Measurements from ENCODE around the gene MUC13. TPM values are rescaled to one million over a fixed set of nuclear protein-coding genes. Genes with fewer than 3 reads are reported as not detected.

The MUC13 gene
- polyA plus RNA-seq, 1 donor from 2014 or later, result not detected

GRCh38 chr3:124895756-124896155 lies 38.8 kb downstream of the MUC13 start:
- no peak overlapping the region for H3K27ac ChIP-seq (ENCODE audit: low read length)

DNA sequence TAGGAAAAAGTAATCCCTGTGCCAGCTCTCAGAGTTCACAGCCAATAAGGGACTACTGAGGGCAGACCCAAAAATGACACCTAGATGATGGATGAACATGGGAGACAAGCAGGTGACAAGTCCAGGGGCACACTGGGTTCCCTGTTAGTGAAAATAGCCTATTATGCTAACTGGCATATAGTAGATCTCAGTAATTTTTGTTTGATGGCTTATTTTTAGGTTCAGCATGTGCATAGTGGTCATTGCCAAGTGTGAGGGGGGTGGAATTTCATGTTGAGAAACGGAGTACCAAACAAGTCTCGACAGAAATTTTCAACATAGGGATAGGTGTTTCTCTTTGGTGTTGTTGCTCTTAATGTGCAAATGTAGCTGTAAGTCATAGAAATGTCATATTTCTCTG lies 41.0 kb downstream of the MUC13 start:
- H4K20me1 ChIP-seq (ENCODE audit: insufficient read depth), result no peaks in the 10 kb centered on the region
- no peaks in the 10 kb centered on the region for H3K79me2 ChIP-seq (replicated peaks; ENCODE audit: insufficient read depth, low read length)
- H3K27me3 ChIP-seq (ENCODE audit: insufficient read depth, low read depth, low read length), result peaks cover 5% of the 10 kb centered on the region
- H3F3A ChIP-seq (ENCODE audit: insufficient read depth, low read length, poor library complexity, severe bottlenecking), result no peaks in the 10 kb centered on the region
- no peak overlapping the region for H3K4me2 ChIP-seq (ENCODE audit: low read length)
- H3K9ac ChIP-seq (ENCODE audit: low read length), result no peak overlapping the region
- H2AFZ ChIP-seq (ENCODE audit: low read depth, low read length), result no peak overlapping the region
- H3K4me3 ChIP-seq (ENCODE audit: low read length), result no peak overlapping the region
- H3K9me3 ChIP-seq (ENCODE audit: low read length), result no peaks in the 10 kb centered on the region
- H3K27ac ChIP-seq (ENCODE audit: low read length), result no peak overlapping the region
- H3K9me2 ChIP-seq (ENCODE audit: insufficient read depth, low read length), result no peaks in the 10 kb centered on the region
- no peaks in the 10 kb centered on the region for H3K36me3 ChIP-seq (ENCODE audit: insufficient read depth, low read length)
- TF ChIP-seq REST (IDR thresholded peaks at IDR 0.05; ENCODE audit: borderline replicate concordance) (no peak), POLR2AphosphoS5 (IDR thresholded peaks at IDR 0.05) (no peak), EP300 (conservative IDR thresholded peaks at IDR 0.05; ENCODE audit: poor library complexity, severe bottlenecking) (no peak), SMC3 (conservative IDR thresholded peaks at IDR 0.05; ENCODE audit: poor library complexity) (no peak), MXI1 (conservative IDR thresholded peaks at IDR 0.05; ENCODE audit: poor library complexity, severe bottlenecking) (no peak), RAD21 (conservative IDR thresholded peaks at IDR 0.05) (no peak), EZH2 (IDR thresholded peaks at IDR 0.05; ENCODE audit: borderline replicate concordance, insufficient read depth, low read length, poor library complexity, severe bottlenecking) (no peak)
- TF ChIP-seq, protein P1, sequence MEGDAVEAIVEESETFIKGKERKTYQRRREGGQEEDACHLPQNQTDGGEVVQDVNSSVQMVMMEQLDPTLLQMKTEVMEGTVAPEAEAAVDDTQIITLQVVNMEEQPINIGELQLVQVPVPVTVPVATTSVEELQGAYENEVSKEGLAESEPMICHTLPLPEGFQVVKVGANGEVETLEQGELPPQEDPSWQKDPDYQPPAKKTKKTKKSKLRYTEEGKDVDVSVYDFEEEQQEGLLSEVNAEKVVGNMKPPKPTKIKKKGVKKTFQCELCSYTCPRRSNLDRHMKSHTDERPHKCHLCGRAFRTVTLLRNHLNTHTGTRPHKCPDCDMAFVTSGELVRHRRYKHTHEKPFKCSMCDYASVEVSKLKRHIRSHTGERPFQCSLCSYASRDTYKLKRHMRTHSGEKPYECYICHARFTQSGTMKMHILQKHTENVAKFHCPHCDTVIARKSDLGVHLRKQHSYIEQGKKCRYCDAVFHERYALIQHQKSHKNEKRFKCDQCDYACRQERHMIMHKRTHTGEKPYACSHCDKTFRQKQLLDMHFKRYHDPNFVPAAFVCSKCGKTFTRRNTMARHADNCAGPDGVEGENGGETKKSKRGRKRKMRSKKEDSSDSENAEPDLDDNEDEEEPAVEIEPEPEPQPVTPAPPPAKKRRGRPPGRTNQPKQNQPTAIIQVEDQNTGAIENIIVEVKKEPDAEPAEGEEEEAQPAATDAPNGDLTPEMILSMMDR (IDR thresholded peaks at IDR 0.05; ENCODE audit: poor library complexity, severe bottlenecking), result no peak

More at GRCh38 chr3:124895756-124896155, 38.8 kb downstream of the MUC13 start:
- H3K4me2 ChIP-seq (ENCODE audit: low read length), result no peak overlapping the region
- no peaks in the 10 kb centered on the region for H3K79me2 ChIP-seq (replicated peaks; ENCODE audit: insufficient read depth, low read length)
- TF ChIP-seq SMC3 (conservative IDR thresholded peaks at IDR 0.05; ENCODE audit: poor library complexity) (no peak), TAF1 (IDR thresholded peaks at IDR 0.05; ENCODE audit: low read depth) (no peak), REST (IDR thresholded peaks at IDR 0.05; ENCODE audit: borderline replicate concordance) (no peak), MXI1 (conservative IDR thresholded peaks at IDR 0.05; ENCODE audit: poor library complexity, severe bottlenecking) (no peak), EZH2 (IDR thresholded peaks at IDR 0.05; ENCODE audit: borderline replicate concordance, insufficient read depth, low read length, poor library complexity, severe bottlenecking) (no peak), RAD21 (conservative IDR thresholded peaks at IDR 0.05) (no peak), EP300 (conservative IDR thresholded peaks at IDR 0.05; ENCODE audit: poor library complexity, severe bottlenecking) (no peak), POLR2AphosphoS5 (IDR thresholded peaks at IDR 0.05) (no peak)
- TF ChIP-seq, protein P1 (IDR thresholded peaks at IDR 0.05; ENCODE audit: poor library complexity, severe bottlenecking), result no peak
- no peak overlapping the region for H3K4me3 ChIP-seq (ENCODE audit: low read length)
- no peaks in the 10 kb centered on the region for H3K9me2 ChIP-seq (ENCODE audit: insufficient read depth, low read length)
- H3K9ac ChIP-seq (ENCODE audit: low read length), result no peak overlapping the region
- H3K36me3 ChIP-seq (ENCODE audit: insufficient read depth, low read length), result no peaks in the 10 kb centered on the region
- H2AFZ ChIP-seq (ENCODE audit: low read depth, low read length), result no peak overlapping the region
- no peaks in the 10 kb centered on the region for H3K27me3 ChIP-seq (ENCODE audit: insufficient read depth, low read depth, low read length)
- H4K20me1 ChIP-seq (ENCODE audit: insufficient read depth), result no peaks in the 10 kb centered on the region
- H3F3A ChIP-seq (ENCODE audit: insufficient read depth, low read length, poor library complexity, severe bottlenecking), result no peaks in the 10 kb centered on the region
- no peaks in the 10 kb centered on the region for H3K9me3 ChIP-seq (ENCODE audit: low read length)

Data from neural cell (in vitro differentiated cells).